B cell (primary cell): Measurements from ENCODE around the gene TRIM40. TPM values are rescaled to one million over a fixed set of nuclear protein-coding genes. Genes with fewer than 3 reads are reported as not detected.

Experiments
- ATAC-seq: fragments of 200-7000 bp; cut with Tn5 transposase; one replicate; pipeline ENCODE4 v1.10.0; 2021; ENCODE audit warnings: low read depth, mild to moderate bottlenecking, moderate number of reproducible peaks, moderate library complexity
- CTCF ChIA-PET: fragments of 350-600 bp; sonication (Branson Sonifier 250); formaldehyde crosslinking; loops from one replicate; lab custom pipeline; 2021; ENCODE audit warnings: antibody characterized with exemption, inconsistent platforms; lab: Charles Lee
- POLR2A ChIA-PET: fragments of 350-600 bp; sonication (Branson Sonifier 250); formaldehyde crosslinking; loops from one replicate; lab custom pipeline; 2021; ENCODE audit warnings: antibody characterized with exemption; lab: Charles Lee
- DNase-seq: peaks from one replicate; pipeline ENCODE4 v3.0.0; 2013
- H2AFZ ChIP-seq: 2 replicates; pipeline ENCODE4 v1.6.1; 2012; ENCODE audit warnings: mild to moderate bottlenecking, low read depth, low read length; ENCODE audit not compliant: insufficient read depth, poor library complexity, severe bottlenecking
- H3K27ac ChIP-seq, 2 donors: 1 replicate in 1 of 2; 2 replicates in 1 of 2; pipeline ENCODE4 v1.5.1; 2012 to 2013; ENCODE audit warnings: low read length in 2 of 2, mild to moderate bottlenecking in 2 of 2, moderate library complexity in 1 of 2
- H3K27me3 ChIP-seq, 4 experiments: fragments of 200-600 bp in 1 of 4; sonication (generic) in 1 of 4; replicated peaks in 1 of 4; 1 replicate in 2 of 4; 2 replicates in 2 of 4; pipeline versions ENCODE4 v1.6.1 to v1.7.0; 2013 to 2016; ENCODE audit warnings: low read length in 3 of 4, mild to moderate bottlenecking in 2 of 4, mixed read lengths in 1 of 4, moderate library complexity in 1 of 4; ENCODE audit not compliant: insufficient read depth in 4 of 4, control insufficient read depth in 3 of 4; ENCODE audit errors: control extremely low read depth in 1 of 4
- H3K36me3 ChIP-seq, 2 experiments: replicated peaks in 1 of 2; 1 replicate in 1 of 2; 2 replicates in 1 of 2; pipeline versions ENCODE4 v1.6.1 to v1.7.1; 2013; ENCODE audit warnings: low read length in 1 of 2; ENCODE audit not compliant: insufficient read depth in 2 of 2, control insufficient read depth in 1 of 2; ENCODE audit errors: control extremely low read depth in 1 of 2, extremely low read depth in 1 of 2
- H3K4me1 ChIP-seq, 2 donors: fragments of 200-600 bp in 1 of 2; sonication (generic) in 1 of 2; 1 replicate in 1 of 2; 2 replicates in 1 of 2; pipeline versions ENCODE4 v1.5.1 to v1.6.1; 2013 to 2017; ENCODE audit warnings: low read length in 2 of 2; ENCODE audit not compliant: control insufficient read depth in 2 of 2, insufficient read depth in 2 of 2
- H3K4me2 ChIP-seq: replicated peaks from 2 replicates; pipeline ENCODE3; 2012; ENCODE audit warnings: mild to moderate bottlenecking, low read depth, low read length; ENCODE audit not compliant: poor library complexity, severe bottlenecking
- H3K4me3 ChIP-seq, 5 experiments: fragments of 200-600 bp in 1 of 5; sonication (generic) in 1 of 5; 1 replicate in 3 of 5; 2 replicates in 2 of 5; pipeline versions ENCODE4 v1.5.1 to v1.7.0; 2011 to 2016; ENCODE audit warnings: low read length in 4 of 5, mild to moderate bottlenecking in 4 of 5, low read depth in 2 of 5, control low read depth in 1 of 5, moderate library complexity in 1 of 5; ENCODE audit not compliant: insufficient read depth in 1 of 5; ENCODE audit errors: control extremely low read depth in 1 of 5, extremely low read depth in 1 of 5
- H3K79me2 ChIP-seq: fragments of 200-600 bp; sonication (generic); one replicate; pipeline ENCODE4 v1.6.0; 2016; ENCODE audit warnings: low read length; ENCODE audit not compliant: control insufficient read depth, insufficient read depth
- H3K9ac ChIP-seq: fragments of 200-600 bp; sonication (generic); 2 replicates; pipeline ENCODE4 v1.6.1; 2017; ENCODE audit warnings: mild to moderate bottlenecking, low read length, moderate library complexity
- H3K9me3 ChIP-seq, 3 donors: one replicate each; pipeline versions ENCODE4 v1.6.1 to v1.7.1; 2013; ENCODE audit warnings: low read length in 2 of 3; ENCODE audit not compliant: control insufficient read depth in 2 of 3, insufficient read depth in 1 of 3; ENCODE audit errors: control extremely low read depth in 1 of 3
- H4K20me1 ChIP-seq: 2 replicates; pipeline ENCODE4 v1.6.0; 2012; ENCODE audit warnings: mild to moderate bottlenecking, low read length; ENCODE audit not compliant: insufficient read depth, control insufficient read depth, poor library complexity, severe bottlenecking
- H3K27ac Mint-ChIP-seq: one replicate; pipeline ENCODE4 v1.8.0; 2021; ENCODE audit warnings: mixed read lengths
- H3K27me3 Mint-ChIP-seq: one replicate; pipeline ENCODE4 v1.8.0; 2021; ENCODE audit warnings: mixed read lengths
- H3K4me1 Mint-ChIP-seq: one replicate; pipeline ENCODE4 v1.8.0; 2021; ENCODE audit warnings: mixed read lengths
- H3K4me3 Mint-ChIP-seq: one replicate; pipeline ENCODE4 v1.8.0; 2021; ENCODE audit warnings: mixed read lengths
- H3K9me3 Mint-ChIP-seq: one replicate; pipeline ENCODE4 v1.8.0; 2022; ENCODE audit warnings: mixed read lengths; ENCODE audit not compliant: insufficient read depth
- CTCF ChIP-seq: fragments of 200-600 bp; IDR thresholded peaks from one replicate; pipeline ENCODE4 v1.8.0; 2022; ENCODE audit warnings: antibody characterized with exemption, mild to moderate bottlenecking
- EZH2 ChIP-seq: IDR thresholded peaks from 2 replicates; pipeline ENCODE4 v1.6.1; 2012; ENCODE audit warnings: borderline replicate concordance, low read depth, mild to moderate bottlenecking, moderate library complexity, low read length; ENCODE audit not compliant: insufficient read depth, poor library complexity, severe bottlenecking
- WGBS: methylation state at CpG from one replicate; pipeline ENCODE4 v1.1.5; 2013; ENCODE audit warnings: missing lambda C conversion rate; ENCODE audit not compliant: insufficient coverage; 5-methylcytosine and 5-hydroxymethylcytosine counted together
- intact Hi-C: fragments of 100-400 bp; cut with micrococcal nuclease; formaldehyde crosslinking; loops from one replicate; pipeline ENCODE4 v1.10.0; 2022
- polyA plus RNA-seq: library from polyadenylated mRNA; depleted of rRNA; stranded (reverse); fragments of >200 nt; gene quantifications from 2 replicates; pipeline ENCODE4 v1.2.3, GENCODE V29; 2012
- total RNA-seq, 2 donors: library from RNA; stranded (reverse); fragments of 120-200 nt in 1 of 2; gene quantifications; 1 replicate in 1 of 2; 2 replicates in 1 of 2; pipeline versions ENCODE4 v1.2.3 to v1.2.4, GENCODE V29; 2013 to 2022

Gene TRIM40
- total and polyA plus RNA-seq, 2 donors (not counting 1 experiment from before 2014, with no cell fraction given) = not detected

GRCh38 chr6:30091577-30092381, 44.2 kb upstream of the TRIM40 start:
- no peak overlapping the region for H3K4me3 ChIP-seq
- no peaks in the 10 kb centered on the region for H3K4me1 ChIP-seq
- no peaks in the 10 kb centered on the region for H3K9me3 Mint-ChIP-seq
- TF ChIP-seq CTCF (no peak), EZH2 (no peak)
- H3K27me3 Mint-ChIP-seq = peaks cover 83% of the 10 kb centered on the region
- POLR2A ChIA-PET = no interaction called here
- H3K79me2 ChIP-seq = no peaks in the 10 kb centered on the region
- no peaks in the 10 kb centered on the region for H3K4me1 Mint-ChIP-seq
- ATAC-seq (no peak), DNase-seq (no peak)
- no peaks in the 10 kb centered on the region for H3K9me3 ChIP-seq
- WGBS = 78% methylated on average over 11 of the region's 11 CpGs
- intact Hi-C loops = no loop called here
- no peak overlapping the region for H3K9ac ChIP-seq
- CTCF ChIA-PET = no interaction called here
- H3K4me2 ChIP-seq = no peak overlapping the region
- no peaks in the 10 kb centered on the region for H4K20me1 ChIP-seq
- H2AFZ ChIP-seq = no peak overlapping the region
- H3K27ac ChIP-seq = no peak overlapping the region
- no peaks in the 10 kb centered on the region for H3K36me3 ChIP-seq
- peaks cover 0 to 66% (median 45%) of the 10 kb centered on the region in 4 experiments for H3K27me3 ChIP-seq
- H3K27ac Mint-ChIP-seq = no peak overlapping the region
- H3K4me3 Mint-ChIP-seq = no peak overlapping the region

- CTCF ChIA-PET = no interaction called here
- Mint-ChIP-seq H3K4me3 (no peak overlapping the region), H3K4me1 (peaks cover 3% of the 10 kb centered on the region), H3K27me3 (peaks cover 82% of the 10 kb centered on the region), H3K27ac (no peak overlapping the region), H3K9me3 (no peaks in the 10 kb centered on the region)
- Histone ChIP-seq H3K36me3 (no peaks in the 10 kb centered on the region), H3K27ac (no peak overlapping the region), H3K4me1 (peaks cover 3 to 6% of the 10 kb centered on the region in 2 donors), H2AFZ (no peak overlapping the region), H3K4me3 (no peak overlapping the region), H3K9me3 (no peaks in the 10 kb centered on the region), H4K20me1 (no peaks in the 10 kb centered on the region), H3K27me3 (peaks cover 0 to 68% (median 40%) of the 10 kb centered on the region in 4 experiments), H3K9ac (no peak overlapping the region), H3K4me2 (no peak overlapping the region), H3K79me2 (no peaks in the 10 kb centered on the region)
- no peak for TF ChIP-seq CTCF
- no peak for TF ChIP-seq EZH2
- 74% methylated on average over 4 of the region's 6 CpGs for WGBS
- POLR2A ChIA-PET = no interaction called here
- ATAC-seq (no peak), DNase-seq (no peak)
- intact Hi-C loops = no loop called here
Measured at GRCh38 chr6:30092852-30093543, 42.9 kb upstream of the TRIM40 start.
